ENCODE measurements around the gene CDK14.
"Not testable (repeated sequence)": the region's sequence is repeated elsewhere in the genome, so short reads cannot be mapped to it uniquely, and the experiment has no call there.

GRCh38 chr7:90735611-90736280, 139.6 kb downstream of the CDK14 start:
- not testable (repeated sequence) for TF ChIP-seq CTCF (IDR thresholded peaks at IDR 0.05; ENCODE audit: low read length); EZH2 (IDR thresholded peaks at IDR 0.05; ENCODE audit: borderline replicate concordance, low read length)
